OCI-LY3 (cell line): ENCODE data around the gene MED13L.

Experiments
- CTCF ChIP-seq: fragments of 200-600, 300-600 bp; sonication (generic); IDR thresholded peaks from 2 replicates; pipeline ENCODE4 v1.5.1; 2014; ENCODE audit warnings: antibody characterized with exemption, low read length, low read depth
- EZH2phosphoT487 ChIP-seq: fragments of 200-600 bp; shearing (Covaris generic); IDR thresholded peaks from 2 replicates; pipeline ENCODE4 v1.6.1; 2018; ENCODE audit warnings: antibody characterized with exemption, mixed run types, low read depth

GRCh38 chr12:116297224-116297834 lies 19.8 kb upstream of the MED13L start:
- TF ChIP-seq CTCF: no peak
- no peak for TF ChIP-seq EZH2phosphoT487
